T-helper 1 cell treated with Interleukin-12 subunit alpha and Interleukin-12 subunit beta and Interleukin-4 antibody, amounts not matched to agents 30 μg/mL and 1 μg/mL, for 36 hours (primary cell): ENCODE results near the gene CHD9NB.

ENCODE experiments used
- H3K27ac Mint-ChIP-seq: one replicate; pipeline ENCODE4 v1.8.0; 2021; ENCODE audit warnings: mild to moderate bottlenecking, mixed read lengths
- H3K27me3 Mint-ChIP-seq: one replicate; pipeline ENCODE4 v1.8.0; 2021; ENCODE audit warnings: low read depth, mixed read lengths
- H3K36me3 Mint-ChIP-seq: one replicate; pipeline ENCODE4 v1.8.0; 2021; ENCODE audit warnings: low read depth, mixed read lengths
- H3K4me1 Mint-ChIP-seq: one replicate; pipeline ENCODE4 v1.8.0; 2021; ENCODE audit warnings: low read depth, mixed read lengths
- H3K4me3 Mint-ChIP-seq: one replicate; pipeline ENCODE4 v1.8.0; 2021; ENCODE audit warnings: mild to moderate bottlenecking, moderate library complexity, mixed read lengths
- H3K9me3 Mint-ChIP-seq: one replicate; pipeline ENCODE4 v1.8.0; 2021; ENCODE audit warnings: mixed read lengths

The CHD9NB gene

DNA sequence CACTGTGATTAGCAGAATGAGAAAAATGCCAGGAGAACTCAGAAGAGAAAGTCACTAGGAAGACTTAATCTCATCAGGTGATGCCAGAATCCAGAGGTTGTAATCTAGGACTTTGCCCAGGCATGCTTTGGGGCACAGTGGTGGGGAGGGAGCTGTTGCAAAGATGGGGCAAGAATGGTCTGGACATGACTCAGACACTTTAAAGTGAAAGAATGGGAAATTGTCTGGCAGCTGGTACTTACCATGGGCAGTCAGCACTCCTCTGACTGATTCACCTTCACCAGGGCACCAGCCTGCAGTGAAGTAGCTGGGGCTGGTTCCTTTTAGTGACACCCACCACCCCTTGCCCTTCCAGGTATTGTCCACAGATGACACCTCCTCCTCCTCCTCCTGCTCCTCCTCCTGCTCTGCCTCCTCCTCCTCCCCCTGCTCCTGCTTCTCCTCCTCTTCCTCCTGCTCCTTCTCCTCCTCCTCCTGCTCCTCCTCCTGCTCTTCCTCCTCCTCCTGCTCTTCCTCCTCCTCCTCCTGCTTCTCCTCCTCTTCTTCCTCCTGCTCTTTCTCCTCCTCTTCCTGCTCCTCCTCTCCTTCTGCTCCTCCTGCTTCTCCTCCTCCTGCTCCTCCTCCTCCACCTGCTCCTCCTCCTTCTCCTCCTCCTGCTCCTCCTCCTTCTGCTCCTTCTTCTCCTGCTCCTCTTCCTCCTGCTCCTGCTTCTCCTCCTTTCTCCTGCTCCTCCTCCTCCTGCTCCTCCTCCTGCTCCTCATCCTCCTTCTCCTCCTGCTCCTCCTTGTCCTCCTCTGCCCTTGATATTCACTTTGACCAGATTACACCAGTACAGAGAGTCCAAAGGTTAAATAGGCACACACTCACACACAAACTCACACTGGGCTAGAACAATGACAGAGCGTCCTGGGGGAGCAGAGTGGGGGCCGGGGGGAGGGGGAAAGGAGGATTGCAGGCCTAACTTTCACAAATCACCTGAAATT lies at the start of gene CHD9NB:
Gene CHD9NB, minus strand, starts transcription at position 379 of the 983 bp plus-strand sequence. CDS start 8,739 bp downstream, outside the sequence.
- peaks cover 3% of the 10 kb centered on the region for H3K27me3 Mint-ChIP-seq
- no peaks in the 10 kb centered on the region for H3K36me3 Mint-ChIP-seq

DNA sequence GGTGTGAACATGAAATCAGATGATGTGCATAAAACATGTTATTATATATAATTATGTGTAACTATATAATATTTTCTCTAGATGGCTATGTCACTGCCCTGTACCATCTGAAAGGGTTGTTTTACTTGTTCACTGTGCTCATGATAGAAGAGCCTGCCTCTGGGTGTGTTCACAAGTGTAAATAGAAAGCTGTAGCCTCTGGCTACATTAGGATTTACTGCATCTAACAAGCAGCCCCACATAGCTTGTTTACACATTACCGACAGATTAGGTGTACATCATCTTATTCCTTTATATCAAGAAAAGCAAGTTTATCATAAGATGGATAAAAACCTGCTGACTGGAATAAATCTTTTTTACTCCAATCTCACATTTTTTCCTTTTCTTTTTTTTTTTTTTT lies 48.2 kb upstream of the CHD9NB start:
- no peaks in the 10 kb centered on the region for H3K9me3 Mint-ChIP-seq
- H3K27me3 Mint-ChIP-seq: no peaks in the 10 kb centered on the region
- H3K36me3 Mint-ChIP-seq: no peaks in the 10 kb centered on the region
- no peak overlapping the region for H3K4me3 Mint-ChIP-seq
- peak overlapping the region; percentile 41 for H3K27ac Mint-ChIP-seq
- peaks cover 24% of the 10 kb centered on the region for H3K4me1 Mint-ChIP-seq

More for the DNA sequence above, at the start of gene CHD9NB:
- peak within 1 kb of the TSS; percentile 12 for H3K27ac Mint-ChIP-seq
- no peaks in the 10 kb centered on the region for H3K9me3 Mint-ChIP-seq
- peak within 1 kb of the TSS; percentile 34 for H3K4me3 Mint-ChIP-seq
- H3K4me1 Mint-ChIP-seq: peaks cover 20% of the 10 kb centered on the region

DNA sequence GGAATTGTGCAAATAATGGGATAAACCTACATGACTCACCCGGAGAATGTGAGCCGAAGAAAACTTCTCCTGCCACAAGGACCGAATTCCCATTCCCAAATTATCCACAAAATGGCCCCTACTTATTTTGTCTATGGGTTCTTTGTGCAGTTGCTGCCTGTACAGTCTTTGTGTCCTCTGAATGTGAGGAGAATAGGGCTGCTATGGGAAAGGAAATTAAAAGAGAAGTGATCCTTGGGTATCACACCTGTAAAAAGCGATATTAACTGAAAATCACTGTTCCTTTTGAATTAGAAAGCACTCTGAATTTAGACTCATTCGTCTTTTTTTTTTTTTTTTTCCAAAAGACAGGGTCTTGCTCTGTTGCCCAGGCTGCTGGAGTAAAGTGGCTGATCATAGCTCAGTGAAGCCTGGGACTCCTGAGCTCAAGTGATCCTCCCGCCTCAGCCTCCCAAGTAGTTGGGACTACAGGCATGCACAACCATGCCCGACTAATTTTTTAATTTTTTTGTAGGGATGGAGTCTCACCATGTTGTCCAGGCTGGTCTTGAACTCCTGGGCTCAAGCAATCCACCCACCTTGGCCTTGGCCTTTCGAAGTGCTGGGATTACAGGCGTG lies 47.5 kb upstream of the CHD9NB start:
- Mint-ChIP-seq H3K4me3 (peak overlapping the region; percentile 87), H3K4me1 (peaks cover 24% of the 10 kb centered on the region), H3K27me3 (no peaks in the 10 kb centered on the region), H3K27ac (peak overlapping the region; percentile 41), H3K9me3 (no peaks in the 10 kb centered on the region), H3K36me3 (no peaks in the 10 kb centered on the region)

- no peaks in the 10 kb centered on the region for H3K36me3 Mint-ChIP-seq
These were observed 46.8 kb upstream of the CHD9NB start for GRCh38 chr16:53099318-53100130.

DNA sequence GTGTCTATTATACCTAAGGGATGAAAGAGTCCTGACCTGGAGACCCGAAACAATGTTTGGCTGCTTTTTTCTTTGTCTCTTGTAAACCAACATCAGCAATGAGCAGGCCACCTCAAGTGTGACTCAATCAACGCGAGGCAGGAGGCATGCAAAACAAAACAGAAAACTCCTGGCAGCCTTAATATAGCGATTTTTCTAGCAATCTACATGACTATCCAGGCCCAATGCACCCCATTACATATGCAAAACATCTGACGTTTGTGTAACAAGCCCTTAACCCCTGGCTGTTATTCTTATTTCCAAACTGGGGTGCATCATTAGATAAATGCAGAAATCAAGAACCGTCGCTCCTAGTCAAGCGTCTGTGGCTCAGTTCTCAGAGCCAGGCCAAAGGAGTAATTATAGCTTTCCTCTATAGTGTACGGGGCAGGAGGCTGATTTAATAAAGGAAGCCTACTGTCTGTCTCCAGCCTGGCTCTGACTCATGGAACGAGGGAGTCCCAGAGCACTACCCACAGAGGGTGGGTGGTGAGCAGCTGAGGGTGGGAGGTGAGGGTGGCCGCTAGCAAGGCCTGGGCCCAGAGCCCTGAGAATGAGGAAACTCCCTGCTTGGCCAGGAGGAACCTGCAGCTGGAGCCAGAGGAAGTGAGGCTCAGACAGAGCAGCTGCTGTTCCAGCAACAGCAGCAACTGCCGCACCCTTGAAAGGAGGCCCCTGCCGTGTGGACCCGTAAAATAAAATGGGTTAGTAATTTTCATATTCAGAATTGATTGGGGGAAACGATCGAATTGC lies 46.0 kb upstream of the CHD9NB start:
- Mint-ChIP-seq H3K27me3 (no peaks in the 10 kb centered on the region), H3K4me1 (peaks cover 28% of the 10 kb centered on the region), H3K4me3 (peak overlapping the region; percentile 87), H3K27ac (peak overlapping the region; percentile 93), H3K9me3 (no peaks in the 10 kb centered on the region), H3K36me3 (no peaks in the 10 kb centered on the region)

More at GRCh38 chr16:53099318-53100130, 46.8 kb upstream of the CHD9NB start:
- no peaks in the 10 kb centered on the region for H3K27me3 Mint-ChIP-seq
- H3K4me3 Mint-ChIP-seq: peak overlapping the region; percentile 87
- no peaks in the 10 kb centered on the region for H3K9me3 Mint-ChIP-seq
- H3K4me1 Mint-ChIP-seq: peaks cover 24% of the 10 kb centered on the region
- H3K27ac Mint-ChIP-seq: peak overlapping the region; percentile 93

GRCh38 chr16:53097190-53097589 lies 44.5 kb upstream of the CHD9NB start:
- Mint-ChIP-seq H3K36me3 (no peaks in the 10 kb centered on the region), H3K27me3 (no peaks in the 10 kb centered on the region), H3K4me1 (peaks cover 34% of the 10 kb centered on the region), H3K9me3 (no peaks in the 10 kb centered on the region), H3K27ac (no peak overlapping the region), H3K4me3 (no peak overlapping the region)

GRCh38 chr16:53094013-53094630 lies 41.4 kb upstream of the CHD9NB start:
- Mint-ChIP-seq H3K4me3 (no peak overlapping the region), H3K9me3 (no peaks in the 10 kb centered on the region), H3K27ac (no peak overlapping the region), H3K27me3 (no peaks in the 10 kb centered on the region), H3K36me3 (no peaks in the 10 kb centered on the region), H3K4me1 (peaks cover 35% of the 10 kb centered on the region)

DNA sequence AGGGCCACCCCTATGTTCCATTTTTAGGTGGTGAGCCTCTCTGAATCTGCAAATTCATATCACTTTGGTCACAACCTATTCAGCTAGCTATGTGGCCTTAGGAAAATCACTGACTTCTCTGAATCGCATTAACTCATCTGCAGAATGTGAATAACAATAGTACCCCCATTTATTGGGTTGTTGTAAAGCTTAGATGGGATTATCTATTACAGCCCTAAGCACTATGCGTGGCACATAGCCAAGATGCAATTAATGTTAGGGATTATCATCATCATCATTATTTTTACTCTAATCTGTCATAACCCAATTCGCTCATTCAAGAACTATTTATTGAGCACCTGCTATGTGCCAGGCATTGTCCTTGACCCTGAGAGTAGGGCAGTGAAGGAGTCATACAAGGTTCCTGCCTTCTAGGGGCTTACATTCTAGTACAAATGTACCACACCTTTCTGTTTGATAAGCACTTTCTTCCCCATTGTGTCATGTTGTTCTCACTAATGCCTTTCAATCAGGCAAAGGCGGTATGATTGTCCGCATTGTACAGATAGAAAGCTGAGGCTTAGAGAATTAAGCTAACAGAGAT lies 40.6 kb upstream of the CHD9NB start:
- peaks cover 27% of the 10 kb centered on the region for H3K4me1 Mint-ChIP-seq
- no peaks in the 10 kb centered on the region for H3K27me3 Mint-ChIP-seq
- no peaks in the 10 kb centered on the region for H3K36me3 Mint-ChIP-seq
- no peak overlapping the region for H3K27ac Mint-ChIP-seq
- H3K4me3 Mint-ChIP-seq: no peak overlapping the region
- H3K9me3 Mint-ChIP-seq: no peaks in the 10 kb centered on the region

DNA sequence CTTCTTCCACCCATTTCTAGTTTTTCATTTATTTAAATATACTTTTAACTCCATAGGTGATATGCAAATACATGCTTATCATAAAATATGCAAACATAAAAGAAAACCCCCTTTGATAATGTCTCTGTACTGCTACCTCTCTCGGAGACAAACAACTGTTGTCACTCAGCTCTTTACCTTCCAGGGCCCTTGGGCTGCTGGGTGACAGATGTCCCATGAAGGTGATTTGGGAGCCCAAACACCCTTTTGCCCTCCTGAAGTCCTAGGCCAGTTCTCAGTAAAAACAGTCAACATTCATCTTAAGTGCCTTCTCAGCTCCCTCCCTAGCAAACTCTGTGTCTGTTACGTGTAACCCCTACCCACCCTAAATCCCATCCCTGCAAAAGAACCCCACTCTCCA lies 39.6 kb upstream of the CHD9NB start:
- Mint-ChIP-seq H3K4me1 (peaks cover 25% of the 10 kb centered on the region), H3K27me3 (no peaks in the 10 kb centered on the region), H3K9me3 (no peaks in the 10 kb centered on the region), H3K36me3 (no peaks in the 10 kb centered on the region), H3K27ac (no peak overlapping the region), H3K4me3 (no peak overlapping the region)

DNA sequence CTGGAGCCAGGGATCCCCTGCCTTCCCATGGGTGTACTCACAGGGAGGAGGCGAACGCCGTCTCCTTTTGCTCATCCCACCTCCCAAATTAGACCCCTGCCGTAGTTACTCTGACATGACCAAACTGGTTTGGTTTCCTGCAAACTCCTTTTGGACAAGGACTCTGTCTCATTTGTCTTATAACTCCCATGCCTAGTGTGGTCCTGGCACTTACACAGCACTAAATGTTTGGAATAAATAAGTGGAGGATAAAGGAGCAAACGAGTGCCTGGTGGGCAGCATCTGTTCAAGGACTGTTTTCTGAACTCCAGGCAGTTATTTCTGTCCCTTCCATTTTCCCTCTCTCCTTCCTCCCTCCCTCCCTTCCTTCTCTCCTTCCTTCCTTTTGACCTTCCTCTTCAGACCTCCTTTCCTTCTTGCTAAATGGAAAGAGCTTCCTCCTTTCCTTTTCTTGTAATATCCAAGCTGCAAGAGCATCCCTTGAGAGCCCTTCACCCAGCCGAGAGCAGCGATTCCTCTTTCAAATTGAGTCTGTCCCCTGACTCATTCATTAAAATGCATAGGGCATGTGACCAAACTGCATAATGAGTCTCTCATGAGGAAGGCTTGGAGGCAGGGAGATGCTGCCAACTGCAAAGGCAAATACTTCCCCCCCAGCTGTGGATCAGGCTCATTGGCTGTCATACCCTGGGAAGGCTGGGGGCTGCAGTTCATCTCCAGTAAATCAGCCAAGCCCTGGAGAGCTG lies 38.9 kb upstream of the CHD9NB start:
- no peak overlapping the region for H3K4me3 Mint-ChIP-seq
- no peaks in the 10 kb centered on the region for H3K9me3 Mint-ChIP-seq
- H3K36me3 Mint-ChIP-seq: no peaks in the 10 kb centered on the region
- no peak overlapping the region for H3K27ac Mint-ChIP-seq
- H3K4me1 Mint-ChIP-seq: peaks cover 23% of the 10 kb centered on the region
- no peaks in the 10 kb centered on the region for H3K27me3 Mint-ChIP-seq

DNA sequence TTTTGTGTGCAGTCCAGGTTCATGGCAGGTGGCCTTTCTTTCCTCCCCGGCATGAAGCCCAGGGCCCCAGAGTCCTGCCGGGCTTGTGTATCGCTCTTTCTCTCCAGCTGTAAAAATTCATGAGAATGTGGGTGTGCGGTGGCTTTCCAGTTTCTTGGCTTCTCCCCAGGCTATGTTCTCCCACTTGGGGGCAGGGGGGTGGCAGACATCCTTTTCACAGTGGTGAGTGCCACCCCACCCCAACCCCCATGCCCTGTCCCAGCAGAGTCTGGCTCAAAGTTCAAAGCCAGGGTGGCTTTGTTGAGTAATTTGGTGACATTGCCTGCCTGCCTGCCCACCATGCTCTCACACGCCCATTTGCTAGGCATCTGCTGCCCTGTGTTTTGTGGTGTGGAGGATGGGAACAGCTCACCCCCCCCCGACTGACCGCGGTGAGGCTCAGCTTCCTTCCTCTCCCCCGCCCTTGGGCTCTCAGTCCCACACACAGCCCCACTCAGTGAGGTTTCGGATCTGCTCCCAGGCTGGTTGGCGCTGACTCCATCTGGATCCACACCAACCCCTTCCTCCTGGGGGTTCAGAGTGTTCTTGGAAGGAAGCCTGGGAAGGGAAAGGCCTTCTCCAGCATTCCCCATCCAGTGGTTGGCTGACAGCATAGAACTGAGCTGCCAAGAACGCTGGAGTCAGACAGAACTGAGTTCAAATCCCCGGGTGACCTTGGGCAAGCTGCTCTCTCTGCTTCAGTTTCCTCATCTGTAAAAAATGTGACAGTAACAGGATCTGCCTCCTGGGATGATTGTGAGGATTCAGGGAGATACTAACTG lies 38.1 kb upstream of the CHD9NB start:
- no peak overlapping the region for H3K27ac Mint-ChIP-seq
- H3K36me3 Mint-ChIP-seq: no peaks in the 10 kb centered on the region
- H3K4me3 Mint-ChIP-seq: no peak overlapping the region
- peaks cover 23% of the 10 kb centered on the region for H3K4me1 Mint-ChIP-seq
- H3K9me3 Mint-ChIP-seq: no peaks in the 10 kb centered on the region
- H3K27me3 Mint-ChIP-seq: no peaks in the 10 kb centered on the region

DNA sequence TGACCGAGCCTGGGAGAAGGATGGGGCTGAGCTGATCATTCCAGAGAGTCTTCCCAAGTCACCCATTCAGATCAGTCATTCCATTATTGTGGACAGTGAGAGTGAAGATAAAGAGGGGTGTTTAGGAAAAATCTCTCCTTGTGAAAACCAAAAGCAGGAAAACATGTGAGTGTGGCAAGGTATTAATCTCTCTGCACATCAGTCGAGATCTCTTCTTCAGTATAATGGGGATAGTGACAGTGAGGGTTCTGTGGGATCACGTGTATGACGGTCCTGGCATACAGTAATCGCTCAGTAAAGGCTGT lies 37.5 kb upstream of the CHD9NB start:
- Mint-ChIP-seq H3K4me3 (no peak overlapping the region), H3K27ac (no peak overlapping the region), H3K4me1 (peaks cover 23% of the 10 kb centered on the region), H3K36me3 (no peaks in the 10 kb centered on the region), H3K9me3 (no peaks in the 10 kb centered on the region), H3K27me3 (no peaks in the 10 kb centered on the region)
